NCI-H2196 (cell line): ENCODE data around the gene LYPLA2.
A peak's percentile ranks its signal among the peaks of the same experiment; 100 is the strongest.

ENCODE experiments used
- DNase-seq: peaks from one replicate; lab custom pipeline; 2025; ENCODE audit not compliant: unreplicated experiment; lab: John Stamatoyannopoulos, UW

The LYPLA2 gene

GRCh38 chr1:23790696-23791515 lies at the start of gene LYPLA2:
Gene LYPLA2, plus strand, starts transcription at chr1:23791145. Its CDS starts 1,538 bp downstream, at chr1:23792683.
- peak; percentile 91 for DNase-seq

GRCh38 chr1:23741609-23742008 lies 49.3 kb upstream of the LYPLA2 start:
- no peak for DNase-seq

GRCh38 chr1:23742670-23743286 lies 48.2 kb upstream of the LYPLA2 start:
- no peak for DNase-seq

GRCh38 chr1:23743287-23744152 lies 47.4 kb upstream of the LYPLA2 start, which contains the start of gene ELOA:
Gene ELOA, plus strand, starts transcription at chr1:23743471. Its CDS starts 33 bp downstream, at chr1:23743504.
- DNase-seq = peak; percentile 77

GRCh38 chr1:23745515-23745914 lies 45.4 kb upstream of the LYPLA2 start:
- peak; percentile 9 for DNase-seq

- no peak for DNase-seq
Measured at GRCh38 chr1:23748016-23748415, 42.9 kb upstream of the LYPLA2 start.

- DNase-seq = peak; percentile 77
Measured at GRCh38 chr1:23751050-23751814, 39.7 kb upstream of the LYPLA2 start.

- DNase-seq = no peak
Measured at GRCh38 chr1:23751815-23752200, 39.1 kb upstream of the LYPLA2 start.

GRCh38 chr1:23752909-23753308 lies 38.0 kb upstream of the LYPLA2 start:
- DNase-seq = no peak

- no peak for DNase-seq
Measured at GRCh38 chr1:23756676-23757075, 34.3 kb upstream of the LYPLA2 start.

GRCh38 chr1:23757812-23758211 lies 33.1 kb upstream of the LYPLA2 start:
- DNase-seq = no peak

- no peak for DNase-seq
Measured at GRCh38 chr1:23759277-23759676, 31.7 kb upstream of the LYPLA2 start.

- DNase-seq = no peak
Measured at GRCh38 chr1:23763041-23763577, 27.8 kb upstream of the LYPLA2 start.

GRCh38 chr1:23768733-23769132 lies 22.2 kb upstream of the LYPLA2 start:
- no peak for DNase-seq

GRCh38 chr1:23772049-23772853 lies 18.7 kb upstream of the LYPLA2 start:
- DNase-seq = peak; percentile 88

- DNase-seq = no peak
Measured at GRCh38 chr1:23772854-23773242, 18.1 kb upstream of the LYPLA2 start.

- no peak for DNase-seq
Measured at GRCh38 chr1:23774174-23774880, 16.6 kb upstream of the LYPLA2 start.

GRCh38 chr1:23776217-23776616 lies 14.7 kb upstream of the LYPLA2 start:
- DNase-seq = no peak
